SU-DHL-6 (cell line): ENCODE data around the gene HSPB3.

Experiments used
- EZH2phosphoT487 ChIP-seq: fragments of 200-600 bp; sonication (generic), shearing (Covaris generic); conservative IDR thresholded peaks from 2 replicates; pipeline ENCODE4 v1.6.1; 2018; ENCODE audit warnings: mild to moderate bottlenecking, antibody characterized with exemption, low read length, moderate library complexity, mixed read lengths
- TF ChIP-seq, protein P1 (sequence below): fragments of 200-600 bp; sonication (generic); IDR thresholded peaks from one replicate; pipeline ENCODE4 v1.5.1; 2017; ENCODE audit warnings: antibody characterized with exemption, mild to moderate bottlenecking, low read length, moderate library complexity; ENCODE audit not compliant: insufficient read depth, poor library complexity, severe bottlenecking

DNA sequence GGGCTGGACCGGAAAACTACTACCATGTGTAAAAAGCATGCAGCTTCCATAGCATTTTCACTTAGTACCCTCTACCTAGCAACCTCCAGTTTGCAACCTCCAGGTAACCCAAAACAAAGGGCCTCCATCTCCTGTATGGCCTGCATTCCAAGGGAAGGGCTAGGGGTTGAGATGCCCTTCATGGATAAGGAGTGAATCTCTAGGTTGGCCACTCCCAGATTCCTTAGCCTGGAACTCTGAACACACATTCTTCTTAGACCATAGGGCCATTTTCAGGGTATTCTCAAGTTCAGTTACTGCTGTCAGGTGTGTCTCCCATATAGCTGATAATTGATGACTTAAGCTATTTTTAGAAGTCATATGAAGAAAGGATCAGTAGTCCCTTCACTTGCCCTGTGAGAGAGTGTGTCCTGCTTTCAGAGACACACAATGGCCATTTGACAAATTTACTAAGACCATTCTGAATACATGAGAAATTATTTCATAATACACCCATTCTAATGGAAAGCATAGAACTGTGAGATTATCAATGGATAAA is 22.5 kb downstream of the HSPB3 start:
- TF ChIP-seq, protein P1, sequence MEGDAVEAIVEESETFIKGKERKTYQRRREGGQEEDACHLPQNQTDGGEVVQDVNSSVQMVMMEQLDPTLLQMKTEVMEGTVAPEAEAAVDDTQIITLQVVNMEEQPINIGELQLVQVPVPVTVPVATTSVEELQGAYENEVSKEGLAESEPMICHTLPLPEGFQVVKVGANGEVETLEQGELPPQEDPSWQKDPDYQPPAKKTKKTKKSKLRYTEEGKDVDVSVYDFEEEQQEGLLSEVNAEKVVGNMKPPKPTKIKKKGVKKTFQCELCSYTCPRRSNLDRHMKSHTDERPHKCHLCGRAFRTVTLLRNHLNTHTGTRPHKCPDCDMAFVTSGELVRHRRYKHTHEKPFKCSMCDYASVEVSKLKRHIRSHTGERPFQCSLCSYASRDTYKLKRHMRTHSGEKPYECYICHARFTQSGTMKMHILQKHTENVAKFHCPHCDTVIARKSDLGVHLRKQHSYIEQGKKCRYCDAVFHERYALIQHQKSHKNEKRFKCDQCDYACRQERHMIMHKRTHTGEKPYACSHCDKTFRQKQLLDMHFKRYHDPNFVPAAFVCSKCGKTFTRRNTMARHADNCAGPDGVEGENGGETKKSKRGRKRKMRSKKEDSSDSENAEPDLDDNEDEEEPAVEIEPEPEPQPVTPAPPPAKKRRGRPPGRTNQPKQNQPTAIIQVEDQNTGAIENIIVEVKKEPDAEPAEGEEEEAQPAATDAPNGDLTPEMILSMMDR = no peak
- TF ChIP-seq EZH2phosphoT487 = no peak
